Natural killer cell (primary cell): ENCODE data around the gene PPL. TPM values are rescaled to one million over a fixed set of nuclear protein-coding genes. Genes with fewer than 3 reads are reported as not detected.

ENCODE experiments used
- ATAC-seq, 3 donors: fragments of 150-1000 bp in 2 of 3; fragments of 200-7000 bp in 1 of 3; cut with Tn5 transposase; 1 replicate in 1 of 3; 2 replicates in 2 of 3; pipeline ENCODE4 v1.10.0; 2021; ENCODE audit warnings: mild to moderate bottlenecking in 2 of 3, moderate library complexity in 2 of 3
- DNase-seq, 2 donors: peaks; one replicate each; pipeline versions ENCODE4 v3.0.0 to v3.0.0-alpha.2; 2013 to 2021; ENCODE audit warnings: mixed read lengths in 1 of 2
- H3K27ac ChIP-seq: one replicate; pipeline ENCODE4 v1.5.1; 2013; ENCODE audit warnings: mild to moderate bottlenecking, low read length
- H3K27me3 ChIP-seq: one replicate; pipeline ENCODE4 v1.6.1; 2013; ENCODE audit warnings: low read length; ENCODE audit not compliant: control insufficient read depth, insufficient read depth
- H3K36me3 ChIP-seq: one replicate; pipeline ENCODE4 v1.6.1; 2013; ENCODE audit warnings: low read length; ENCODE audit not compliant: control insufficient read depth, insufficient read depth
- H3K4me1 ChIP-seq: one replicate; pipeline ENCODE4 v1.6.1; 2013; ENCODE audit warnings: low read length; ENCODE audit not compliant: control insufficient read depth, insufficient read depth
- H3K4me3 ChIP-seq: one replicate; pipeline ENCODE4 v1.5.1; 2013; ENCODE audit warnings: low read length
- H3K9me3 ChIP-seq: one replicate; pipeline ENCODE4 v1.6.1; 2013; ENCODE audit warnings: low read length; ENCODE audit not compliant: control insufficient read depth, insufficient read depth
- H3K27ac Mint-ChIP-seq, 2 donors: one replicate each; pipeline ENCODE4 v1.8.0; 2022; ENCODE audit warnings: mild to moderate bottlenecking in 2 of 2, mixed read lengths in 2 of 2, moderate library complexity in 1 of 2
- H3K27me3 Mint-ChIP-seq, 2 donors: one replicate each; pipeline ENCODE4 v1.8.0; 2022; ENCODE audit warnings: low read depth in 2 of 2, mixed read lengths in 2 of 2
- H3K36me3 Mint-ChIP-seq: one replicate; pipeline ENCODE4 v1.8.0; 2022; ENCODE audit warnings: mixed read lengths
- H3K4me1 Mint-ChIP-seq, 2 donors: one replicate each; pipeline ENCODE4 v1.8.0; 2022; ENCODE audit warnings: mixed read lengths in 2 of 2
- H3K4me3 Mint-ChIP-seq: one replicate; pipeline ENCODE4 v1.8.0; 2022; ENCODE audit warnings: mild to moderate bottlenecking, moderate library complexity, mixed read lengths
- H3K9me3 Mint-ChIP-seq, 2 donors: one replicate each; pipeline ENCODE4 v1.8.0; 2022; ENCODE audit warnings: mixed read lengths in 2 of 2
- CTCF ChIP-seq: fragments of 200-600 bp; IDR thresholded peaks from one replicate; pipeline ENCODE4 v1.8.0; 2022; ENCODE audit warnings: antibody characterized with exemption
- WGBS: methylation state at CpG from one replicate; pipeline ENCODE4 v1.1.7; 2013; ENCODE audit warnings: missing lambda C conversion rate; ENCODE audit not compliant: insufficient coverage; 5-methylcytosine and 5-hydroxymethylcytosine counted together
- intact Hi-C: fragments of 100-400 bp; cut with micrococcal nuclease; formaldehyde crosslinking; loops from one replicate; pipeline ENCODE4 v1.14.2; 2022
- total RNA-seq, 4 donors: library from RNA; stranded (reverse); fragments of 120-200 nt in 1 of 4; gene quantifications; one replicate each; pipeline versions ENCODE4 v1.2.3 to v1.2.4, GENCODE V29; 2013 to 2022

Gene PPL
- total RNA-seq, 3 donors from 2014 or later (not counting 1 experiment from before 2014, with no cell fraction given), result not detected

GRCh38 chr16:4893103-4893862 lies 43.7 kb downstream of the PPL start:
- no peak overlapping the region for H3K4me3 ChIP-seq
- H3K4me1 ChIP-seq, result no peaks in the 10 kb centered on the region
- H3K9me3 Mint-ChIP-seq, result no peaks in the 10 kb centered on the region
- H3K9me3 ChIP-seq, result no peaks in the 10 kb centered on the region
- H3K36me3 Mint-ChIP-seq, result no peaks in the 10 kb centered on the region
- no peak for TF ChIP-seq CTCF
- no peak overlapping the region for H3K27ac ChIP-seq
- intact Hi-C loops, result no loop called here
- no peaks in the 10 kb centered on the region for H3K27me3 Mint-ChIP-seq
- no peak overlapping the region for H3K4me3 Mint-ChIP-seq
- no peaks in the 10 kb centered on the region for H3K27me3 ChIP-seq
- no peak for ATAC-seq
- no peak overlapping the region for H3K27ac Mint-ChIP-seq
- 96% methylated on average over 26 of the region's 26 CpGs for WGBS
- DNase-seq, result no peak
- no peaks in the 10 kb centered on the region for H3K36me3 ChIP-seq
- peaks cover 0 to 6% of the 10 kb centered on the region in 2 donors for H3K4me1 Mint-ChIP-seq

- TF ChIP-seq CTCF, result no peak
- intact Hi-C loops, result no loop called here
- Histone ChIP-seq H3K4me3 (no peak overlapping the region), H3K4me1 (no peaks in the 10 kb centered on the region), H3K27ac (no peak overlapping the region), H3K9me3 (no peaks in the 10 kb centered on the region), H3K27me3 (no peaks in the 10 kb centered on the region), H3K36me3 (no peaks in the 10 kb centered on the region)
- H3K9me3 Mint-ChIP-seq, result no peaks in the 10 kb centered on the region
- peaks cover 0 to 6% of the 10 kb centered on the region in 2 donors for H3K4me1 Mint-ChIP-seq
- DNase-seq (no peak), ATAC-seq (peak in 1 of 3 donors; percentile 24)
- 63% methylated on average over 23 of the region's 23 CpGs for WGBS
- H3K36me3 Mint-ChIP-seq, result no peaks in the 10 kb centered on the region
- H3K27me3 Mint-ChIP-seq, result no peaks in the 10 kb centered on the region
- H3K27ac Mint-ChIP-seq, result no peak overlapping the region
- no peak overlapping the region for H3K4me3 Mint-ChIP-seq
Observed at GRCh38 chr16:4892361-4893102, 44.4 kb downstream of the PPL start.

GRCh38 chr16:4891886-4892216 lies 45.1 kb downstream of the PPL start:
- H3K4me1 Mint-ChIP-seq, result peaks cover 0 to 6% of the 10 kb centered on the region in 2 donors
- H3K27ac ChIP-seq, result no peak overlapping the region
- no peak overlapping the region for H3K4me3 Mint-ChIP-seq
- DNase-seq (no peak), ATAC-seq (no peak)
- H3K36me3 Mint-ChIP-seq, result no peaks in the 10 kb centered on the region
- no peak overlapping the region for H3K4me3 ChIP-seq
- H3K4me1 ChIP-seq, result no peaks in the 10 kb centered on the region
- WGBS, result 85% methylated on average over 12 of the region's 12 CpGs
- intact Hi-C loops, result no loop called here
- H3K9me3 Mint-ChIP-seq, result no peaks in the 10 kb centered on the region
- no peaks in the 10 kb centered on the region for H3K27me3 Mint-ChIP-seq
- TF ChIP-seq CTCF, result no peak
- H3K27ac Mint-ChIP-seq, result no peak overlapping the region
- no peaks in the 10 kb centered on the region for H3K9me3 ChIP-seq
- no peaks in the 10 kb centered on the region for H3K27me3 ChIP-seq
- H3K36me3 ChIP-seq, result peaks cover 2% of the 10 kb centered on the region
